ENCODE data around the gene TSPAN11.

DNA sequence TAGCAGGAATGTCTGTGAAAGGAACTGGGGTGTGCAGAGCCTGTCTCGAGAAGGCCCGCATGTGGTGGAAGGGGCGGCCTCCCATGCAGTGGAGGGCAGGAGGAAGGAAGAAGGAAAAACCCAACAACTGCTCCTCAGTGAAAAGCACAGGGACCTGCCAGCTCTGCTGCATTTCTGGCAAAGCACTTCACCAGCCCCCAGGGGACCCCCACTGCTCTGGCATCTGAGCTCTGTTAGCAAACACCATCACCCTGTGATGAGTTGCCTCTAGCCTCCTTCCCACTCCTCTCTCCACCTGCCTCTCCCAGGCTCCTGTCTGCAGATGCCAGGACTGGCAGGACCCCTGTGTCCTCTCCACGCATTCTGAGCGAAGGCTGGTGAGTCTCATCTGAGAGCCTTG is 78.1 kb downstream of the TSPAN11 start:
- TF ChIP-seq POLR2A (IDR thresholded peaks at IDR 0.05; ENCODE audit: low read depth, low read length) (no peak), MAFK (IDR thresholded peaks at IDR 0.05; ENCODE audit: low read depth, low read length) (no peak), RAD21 (IDR thresholded peaks at IDR 0.05; ENCODE audit: low read length) (no peak), BHLHE40 (IDR thresholded peaks at IDR 0.05; ENCODE audit: low read depth, low read length) (no peak), SMC3 (IDR thresholded peaks at IDR 0.05; ENCODE audit: low read depth, low read length) (no peak), CHD1 (IDR thresholded peaks at IDR 0.05; ENCODE audit: low read depth, low read length) (no peak), RFX5 (IDR thresholded peaks at IDR 0.05; ENCODE audit: low read depth, low read length) (no peak)
- TF ChIP-seq, protein P1, sequence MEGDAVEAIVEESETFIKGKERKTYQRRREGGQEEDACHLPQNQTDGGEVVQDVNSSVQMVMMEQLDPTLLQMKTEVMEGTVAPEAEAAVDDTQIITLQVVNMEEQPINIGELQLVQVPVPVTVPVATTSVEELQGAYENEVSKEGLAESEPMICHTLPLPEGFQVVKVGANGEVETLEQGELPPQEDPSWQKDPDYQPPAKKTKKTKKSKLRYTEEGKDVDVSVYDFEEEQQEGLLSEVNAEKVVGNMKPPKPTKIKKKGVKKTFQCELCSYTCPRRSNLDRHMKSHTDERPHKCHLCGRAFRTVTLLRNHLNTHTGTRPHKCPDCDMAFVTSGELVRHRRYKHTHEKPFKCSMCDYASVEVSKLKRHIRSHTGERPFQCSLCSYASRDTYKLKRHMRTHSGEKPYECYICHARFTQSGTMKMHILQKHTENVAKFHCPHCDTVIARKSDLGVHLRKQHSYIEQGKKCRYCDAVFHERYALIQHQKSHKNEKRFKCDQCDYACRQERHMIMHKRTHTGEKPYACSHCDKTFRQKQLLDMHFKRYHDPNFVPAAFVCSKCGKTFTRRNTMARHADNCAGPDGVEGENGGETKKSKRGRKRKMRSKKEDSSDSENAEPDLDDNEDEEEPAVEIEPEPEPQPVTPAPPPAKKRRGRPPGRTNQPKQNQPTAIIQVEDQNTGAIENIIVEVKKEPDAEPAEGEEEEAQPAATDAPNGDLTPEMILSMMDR (conservative IDR thresholded peaks at IDR 0.05; ENCODE audit: low read depth, low read length) = no peak
- TF ChIP-seq, protein P2, sequence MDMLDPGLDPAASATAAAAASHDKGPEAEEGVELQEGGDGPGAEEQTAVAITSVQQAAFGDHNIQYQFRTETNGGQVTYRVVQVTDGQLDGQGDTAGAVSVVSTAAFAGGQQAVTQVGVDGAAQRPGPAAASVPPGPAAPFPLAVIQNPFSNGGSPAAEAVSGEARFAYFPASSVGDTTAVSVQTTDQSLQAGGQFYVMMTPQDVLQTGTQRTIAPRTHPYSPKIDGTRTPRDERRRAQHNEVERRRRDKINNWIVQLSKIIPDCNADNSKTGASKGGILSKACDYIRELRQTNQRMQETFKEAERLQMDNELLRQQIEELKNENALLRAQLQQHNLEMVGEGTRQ (IDR thresholded peaks at IDR 0.05; ENCODE audit: low read depth, low read length) = no peak

Data from IMR-90 (cell line).